Cardiac fibroblast (primary cell): ENCODE measurements around the gene NOL9.
A peak's percentile ranks its signal among the peaks of the same experiment; 100 is the strongest.

Experiments
- DNase-seq, 2 donors: peaks; one replicate each; pipeline versions ENCODE4 v3.0.0 to v3.0.0-alpha.2; 2010; ENCODE audit warnings: low read depth in 2 of 2
- H3K4me3 ChIP-seq, 2 donors: replicated peaks in 1 of 2; 1 replicate in 1 of 2; 2 replicates in 1 of 2; pipeline ENCODE4 v1.5.1; 2011; ENCODE audit warnings: low read depth in 2 of 2, low read length in 2 of 2, mild to moderate bottlenecking in 2 of 2, moderate library complexity in 1 of 2
- TF ChIP-seq, protein P1 (sequence below): IDR thresholded peaks from one replicate; pipeline ENCODE4 v1.5.1; 2011; ENCODE audit warnings: low read depth, mild to moderate bottlenecking, low read length, inconsistent platforms

NOL9 gene

DNA sequence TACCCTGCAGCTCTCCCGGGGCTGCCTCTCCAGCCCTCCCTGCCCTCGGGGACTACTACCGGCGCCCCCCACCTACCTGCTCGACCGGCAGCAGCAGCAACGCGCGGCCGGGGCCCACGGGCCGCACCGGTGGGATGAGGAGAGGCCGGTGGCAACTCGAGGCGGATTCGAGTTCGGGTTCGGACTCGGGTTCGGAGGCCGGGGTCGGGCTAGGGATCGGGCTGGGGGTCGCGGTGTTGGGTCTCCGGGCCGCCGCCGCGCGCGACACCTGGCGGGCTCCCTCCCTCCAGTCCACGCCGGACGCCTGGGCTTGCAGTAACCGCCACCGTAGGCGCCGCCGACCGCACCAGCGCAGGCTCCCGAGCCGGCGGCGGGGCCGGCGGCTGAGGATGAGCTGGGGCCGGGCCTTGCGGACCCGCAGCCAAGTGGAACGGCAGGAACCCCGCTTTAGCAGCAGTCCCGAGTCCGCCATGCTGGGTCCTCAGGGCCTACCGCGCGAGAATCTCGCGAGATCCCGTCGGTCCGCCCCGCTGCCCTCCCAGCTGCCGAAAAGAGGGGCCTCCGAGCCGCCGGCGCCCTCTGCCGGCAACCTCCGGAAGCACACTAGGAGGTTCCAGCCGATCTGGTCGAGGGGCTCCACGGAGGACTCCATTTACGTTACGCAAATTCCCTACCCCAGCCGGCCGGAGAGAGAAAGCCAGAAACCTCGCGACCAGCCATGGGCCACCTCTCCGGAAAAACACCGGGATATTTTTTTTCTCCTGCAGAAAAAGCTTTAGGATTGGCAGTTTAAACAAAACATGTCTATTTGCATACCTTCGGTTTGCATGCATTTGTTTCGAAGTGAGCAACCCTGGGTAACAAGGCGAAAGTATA is at the start of gene NOL9:
Gene NOL9 (minus strand): TSS at position 483 of the 876 bp plus-strand sequence. CDS start 11 bp downstream, at position 472.
- TF ChIP-seq, protein P1, sequence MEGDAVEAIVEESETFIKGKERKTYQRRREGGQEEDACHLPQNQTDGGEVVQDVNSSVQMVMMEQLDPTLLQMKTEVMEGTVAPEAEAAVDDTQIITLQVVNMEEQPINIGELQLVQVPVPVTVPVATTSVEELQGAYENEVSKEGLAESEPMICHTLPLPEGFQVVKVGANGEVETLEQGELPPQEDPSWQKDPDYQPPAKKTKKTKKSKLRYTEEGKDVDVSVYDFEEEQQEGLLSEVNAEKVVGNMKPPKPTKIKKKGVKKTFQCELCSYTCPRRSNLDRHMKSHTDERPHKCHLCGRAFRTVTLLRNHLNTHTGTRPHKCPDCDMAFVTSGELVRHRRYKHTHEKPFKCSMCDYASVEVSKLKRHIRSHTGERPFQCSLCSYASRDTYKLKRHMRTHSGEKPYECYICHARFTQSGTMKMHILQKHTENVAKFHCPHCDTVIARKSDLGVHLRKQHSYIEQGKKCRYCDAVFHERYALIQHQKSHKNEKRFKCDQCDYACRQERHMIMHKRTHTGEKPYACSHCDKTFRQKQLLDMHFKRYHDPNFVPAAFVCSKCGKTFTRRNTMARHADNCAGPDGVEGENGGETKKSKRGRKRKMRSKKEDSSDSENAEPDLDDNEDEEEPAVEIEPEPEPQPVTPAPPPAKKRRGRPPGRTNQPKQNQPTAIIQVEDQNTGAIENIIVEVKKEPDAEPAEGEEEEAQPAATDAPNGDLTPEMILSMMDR = peak; percentile 97
- DNase-seq = peak; percentile 92 to 93
- peak within 1 kb of the TSS; percentile 94 to 96 for H3K4me3 ChIP-seq

DNA sequence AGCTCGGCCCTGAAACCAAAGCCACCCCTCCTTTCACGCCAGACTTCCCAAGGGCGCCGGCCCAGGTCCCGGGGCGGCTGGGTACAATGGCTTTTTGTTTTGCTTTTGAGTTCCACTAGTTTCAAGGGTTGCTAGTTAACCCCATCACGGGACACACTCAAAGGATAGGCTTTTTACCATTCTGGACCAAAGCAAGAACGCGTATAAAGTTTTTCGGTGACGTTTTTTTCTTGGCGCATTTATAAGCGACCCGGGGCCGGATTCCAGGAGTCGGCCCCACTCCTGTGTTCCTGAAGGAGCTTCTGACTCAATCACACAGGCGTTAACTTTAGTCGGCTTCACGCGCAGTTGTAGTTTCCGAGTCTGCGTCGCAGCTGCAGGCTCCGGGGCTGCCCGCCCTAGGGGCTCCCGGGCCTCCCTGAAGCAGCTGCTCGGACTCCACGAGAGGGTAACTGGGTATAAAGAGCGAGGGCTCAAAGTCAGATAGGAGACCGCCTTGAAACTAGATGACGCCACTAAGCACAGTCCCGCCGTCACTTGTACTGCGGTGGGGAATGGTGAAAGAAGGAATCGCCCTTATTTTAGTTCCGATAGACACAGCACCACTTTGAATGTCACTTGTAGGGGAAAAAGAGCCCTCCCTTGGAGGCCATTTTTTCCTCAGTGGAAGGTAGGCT is 49.1 kb upstream of the NOL9 start:
- TF ChIP-seq, protein P1 = no peak
- peak overlapping the region; percentile 50 to 52 for H3K4me3 ChIP-seq
- DNase-seq = peak; percentile 83 to 86

DNA sequence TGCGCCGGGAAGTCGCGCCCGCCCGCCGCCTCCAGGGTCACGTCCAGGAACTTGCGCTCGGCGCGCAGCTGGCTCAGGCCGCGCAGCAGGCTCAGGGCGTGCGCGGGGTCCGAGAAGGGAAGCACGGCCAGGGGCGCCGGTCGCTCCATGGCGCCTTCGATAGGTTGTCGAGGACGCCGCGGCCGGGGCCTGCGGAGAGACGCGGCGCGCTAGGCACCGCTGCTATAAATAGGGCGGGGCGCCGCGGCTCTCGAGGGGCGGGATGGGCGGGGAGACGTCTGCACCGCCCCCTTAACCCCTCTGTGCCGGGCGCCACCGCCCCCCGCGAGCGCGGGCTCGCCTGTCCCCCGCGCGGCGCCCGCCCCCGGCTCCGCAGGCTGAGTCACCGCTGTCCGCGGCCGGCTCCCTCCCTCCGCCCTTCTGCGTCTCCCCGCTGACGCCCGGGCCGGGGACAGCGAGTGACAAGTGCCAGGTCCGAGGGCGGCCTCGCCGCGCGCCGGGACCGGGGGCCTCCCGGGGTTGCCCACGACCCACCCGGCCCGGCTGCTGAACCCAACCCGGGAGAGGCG is 48.4 kb upstream of the NOL9 start, which contains the start of gene KLHL21:
Gene KLHL21 (minus strand): TSS at position 201 of the 569 bp plus-strand sequence. CDS start 52 bp downstream, at position 149.
- peak; percentile 88 to 93 for DNase-seq
- H3K4me3 ChIP-seq = peak within 1 kb of the TSS; percentile 98 to 99
- TF ChIP-seq, protein P1 = no peak

DNA sequence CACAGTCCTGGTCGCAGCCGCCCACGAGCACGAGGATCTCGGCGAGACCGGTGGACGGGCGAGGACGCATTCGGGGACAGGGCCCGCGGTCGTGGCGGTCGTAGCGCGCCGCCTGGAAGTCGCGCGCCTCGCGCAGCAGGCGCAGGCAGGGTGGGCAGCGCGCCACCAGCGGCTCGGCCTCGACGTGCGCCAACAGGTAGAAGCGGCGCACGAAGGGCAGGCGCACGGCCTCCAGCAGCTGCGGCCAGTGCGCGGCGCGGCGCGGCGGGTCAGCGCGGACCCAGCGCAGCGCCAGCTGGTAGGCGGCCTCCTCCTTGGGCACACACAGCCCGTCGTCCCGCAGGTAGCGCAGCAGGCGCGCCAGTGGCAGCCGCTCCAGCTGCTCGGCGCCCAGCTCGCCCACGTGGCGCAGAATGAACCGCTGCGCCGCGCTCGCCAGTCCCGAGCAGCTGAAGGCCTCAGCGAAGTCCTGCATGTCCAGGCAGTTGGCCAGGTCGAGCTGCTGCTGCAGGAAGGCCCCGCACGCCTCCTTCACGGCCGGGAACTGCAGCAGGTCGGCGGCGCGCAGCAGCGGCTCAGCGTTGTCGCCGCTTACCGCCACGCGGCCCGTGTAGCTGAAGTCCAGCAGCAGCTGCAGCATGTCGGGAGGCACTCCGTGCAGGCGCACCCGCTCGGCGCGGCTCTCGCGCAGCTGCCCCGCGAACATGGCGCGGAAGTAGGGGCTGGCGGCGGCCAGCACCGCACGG is 47.8 kb upstream of the NOL9 start:
- TF ChIP-seq, protein P1 = no peak
- H3K4me3 ChIP-seq = peak overlapping the region; percentile 98 to 99
- DNase-seq = no peak

DNA sequence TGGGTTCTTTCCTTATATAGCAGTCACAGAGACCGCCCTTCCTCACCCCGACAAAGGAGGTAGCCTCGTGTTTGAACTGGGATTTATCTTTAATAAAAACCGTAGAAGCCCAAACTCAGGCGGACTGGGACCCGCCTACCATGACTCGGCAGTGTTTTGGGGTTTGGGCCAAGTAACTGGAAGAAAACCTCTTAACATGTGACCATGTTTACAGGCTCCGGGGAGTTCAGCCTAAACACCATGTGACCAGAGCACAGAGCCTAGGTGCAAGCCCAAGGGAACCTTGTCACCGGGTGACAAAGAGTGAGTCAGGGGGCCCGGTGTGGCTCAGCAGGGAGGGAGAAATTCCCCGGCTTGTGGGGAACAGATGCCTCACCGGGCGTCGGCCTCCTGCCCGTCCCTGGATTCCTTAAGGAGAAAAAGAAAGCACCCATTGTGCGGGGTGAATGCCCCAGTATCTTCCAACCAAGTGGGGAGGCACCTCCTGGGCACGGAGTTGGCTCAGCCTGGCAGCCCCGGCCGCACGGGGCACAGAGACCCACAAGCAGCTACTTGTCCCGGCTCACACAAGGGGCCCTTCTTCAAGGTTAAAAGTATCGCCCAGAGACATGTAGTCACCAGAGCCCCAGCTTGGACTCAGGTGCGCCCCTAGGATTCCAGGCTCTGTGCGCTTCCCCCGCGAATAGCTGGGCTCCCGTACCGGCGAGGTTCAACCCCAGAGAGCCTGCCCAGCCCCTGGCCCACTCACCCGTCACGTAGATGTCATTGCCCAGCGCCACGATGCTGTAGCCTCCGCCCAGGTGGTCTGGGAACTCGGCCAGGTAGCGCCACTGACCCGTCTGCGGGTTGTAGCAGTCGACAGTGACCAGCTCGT is 47.0 kb upstream of the NOL9 start:
- peak overlapping the region; percentile 98 to 99 for H3K4me3 ChIP-seq
- peak; percentile 93 to 99 for DNase-seq
- TF ChIP-seq, protein P1 = no peak
